Measurements from ENCODE around the gene GGA1.
"Not testable (repeated sequence)": the region's sequence is repeated elsewhere in the genome, so short reads cannot be mapped to it uniquely, and the experiment has no call there.

GGA1 gene

DNA sequence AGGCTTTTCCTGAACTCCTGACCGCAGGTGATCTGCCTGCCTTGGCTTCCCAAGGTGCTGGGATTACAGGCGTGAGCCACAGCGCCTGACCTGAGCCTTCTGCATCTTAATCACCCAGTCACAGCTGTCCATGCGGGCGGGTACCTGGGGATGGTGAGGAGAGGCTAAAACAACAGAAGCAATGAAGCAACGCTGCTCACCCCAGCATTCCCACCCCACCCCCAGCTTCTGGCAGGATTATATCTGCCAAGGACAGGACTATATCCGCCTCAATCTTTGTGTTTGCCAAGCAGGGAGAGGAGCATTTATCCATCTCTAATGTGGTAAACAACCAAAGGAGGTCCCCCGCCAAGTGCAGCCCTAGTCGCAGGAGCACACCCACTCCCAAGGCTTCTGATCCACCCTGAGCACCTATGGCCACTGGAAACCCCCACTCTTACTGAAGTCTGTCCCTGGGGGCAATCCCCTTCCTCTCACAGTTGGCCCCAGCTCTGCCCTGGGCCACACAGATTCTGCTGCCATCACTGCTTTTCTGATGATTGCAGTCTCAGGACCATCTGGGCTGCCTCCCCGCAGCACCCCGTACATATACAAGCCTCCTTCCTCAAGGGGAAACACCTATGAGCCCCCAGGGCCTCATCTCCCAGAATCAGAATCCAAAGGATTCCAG is 20.0 kb upstream of the GGA1 start:
- no peak overlapping the region for H3K4me3 ChIP-seq (replicated peaks in 1 of 2; ENCODE audit: low read depth in 2 of 2, low read length in 2 of 2)
- DNase-seq (ENCODE audit: low read depth in 2 of 2) = no peak

DNA sequence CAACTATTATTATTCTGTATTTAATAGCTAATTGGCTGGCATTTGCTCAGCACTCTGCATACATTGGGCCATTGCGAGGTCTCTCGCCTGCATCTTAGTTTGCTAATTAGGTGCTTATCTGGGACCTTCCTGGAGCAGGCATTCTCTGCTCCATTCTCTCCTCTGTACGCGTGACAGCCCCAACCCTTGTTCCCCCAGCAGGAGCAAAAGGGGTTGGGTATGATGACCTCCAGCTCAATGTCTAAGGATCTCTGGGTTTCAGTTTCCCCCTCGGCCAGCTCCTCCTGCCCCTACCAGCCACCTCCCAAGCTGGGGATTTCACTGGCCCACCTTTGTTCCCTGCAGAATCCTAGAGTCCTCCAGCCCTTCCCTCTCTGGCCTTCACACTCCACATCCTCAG is 19.0 kb upstream of the GGA1 start:
- no peak overlapping the region for H3K4me3 ChIP-seq (replicated peaks in 1 of 2; ENCODE audit: low read depth in 2 of 2, low read length in 2 of 2)
- TF ChIP-seq, protein P1, sequence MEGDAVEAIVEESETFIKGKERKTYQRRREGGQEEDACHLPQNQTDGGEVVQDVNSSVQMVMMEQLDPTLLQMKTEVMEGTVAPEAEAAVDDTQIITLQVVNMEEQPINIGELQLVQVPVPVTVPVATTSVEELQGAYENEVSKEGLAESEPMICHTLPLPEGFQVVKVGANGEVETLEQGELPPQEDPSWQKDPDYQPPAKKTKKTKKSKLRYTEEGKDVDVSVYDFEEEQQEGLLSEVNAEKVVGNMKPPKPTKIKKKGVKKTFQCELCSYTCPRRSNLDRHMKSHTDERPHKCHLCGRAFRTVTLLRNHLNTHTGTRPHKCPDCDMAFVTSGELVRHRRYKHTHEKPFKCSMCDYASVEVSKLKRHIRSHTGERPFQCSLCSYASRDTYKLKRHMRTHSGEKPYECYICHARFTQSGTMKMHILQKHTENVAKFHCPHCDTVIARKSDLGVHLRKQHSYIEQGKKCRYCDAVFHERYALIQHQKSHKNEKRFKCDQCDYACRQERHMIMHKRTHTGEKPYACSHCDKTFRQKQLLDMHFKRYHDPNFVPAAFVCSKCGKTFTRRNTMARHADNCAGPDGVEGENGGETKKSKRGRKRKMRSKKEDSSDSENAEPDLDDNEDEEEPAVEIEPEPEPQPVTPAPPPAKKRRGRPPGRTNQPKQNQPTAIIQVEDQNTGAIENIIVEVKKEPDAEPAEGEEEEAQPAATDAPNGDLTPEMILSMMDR (IDR thresholded peaks at IDR 0.05; ENCODE audit: low read depth, low read length) = no peak
- no peak for DNase-seq (ENCODE audit: low read depth in 2 of 2)

More for the DNA sequence above, 20.0 kb upstream of the GGA1 start:
- TF ChIP-seq, protein P1 (IDR thresholded peaks at IDR 0.05; ENCODE audit: low read depth, low read length) = no peak

DNA sequence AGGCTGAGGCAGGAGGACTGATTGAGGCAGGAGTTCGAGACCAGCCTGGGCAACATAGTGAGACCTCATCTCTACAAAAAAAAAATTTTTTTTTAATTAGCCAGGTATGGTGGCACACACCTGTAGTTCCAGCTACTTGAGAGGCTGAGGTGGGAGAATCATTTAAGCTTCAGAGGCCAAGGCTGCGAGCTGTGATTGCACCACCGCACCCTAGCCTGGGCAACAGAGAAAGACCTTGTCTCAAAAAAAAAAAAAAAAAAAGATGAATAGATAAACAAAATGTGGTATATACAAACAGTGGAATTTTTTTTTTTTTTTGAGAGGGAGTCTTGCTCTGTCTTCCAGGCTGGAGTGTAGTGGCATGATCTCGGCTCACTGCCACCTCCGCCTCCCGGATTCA is 17.6 kb upstream of the GGA1 start:
- not testable (repeated sequence) for DNase-seq (ENCODE audit: low read depth in 2 of 2); H3K4me3 ChIP-seq (replicated peaks in 1 of 2; ENCODE audit: low read depth in 2 of 2, low read length in 2 of 2)

DNA sequence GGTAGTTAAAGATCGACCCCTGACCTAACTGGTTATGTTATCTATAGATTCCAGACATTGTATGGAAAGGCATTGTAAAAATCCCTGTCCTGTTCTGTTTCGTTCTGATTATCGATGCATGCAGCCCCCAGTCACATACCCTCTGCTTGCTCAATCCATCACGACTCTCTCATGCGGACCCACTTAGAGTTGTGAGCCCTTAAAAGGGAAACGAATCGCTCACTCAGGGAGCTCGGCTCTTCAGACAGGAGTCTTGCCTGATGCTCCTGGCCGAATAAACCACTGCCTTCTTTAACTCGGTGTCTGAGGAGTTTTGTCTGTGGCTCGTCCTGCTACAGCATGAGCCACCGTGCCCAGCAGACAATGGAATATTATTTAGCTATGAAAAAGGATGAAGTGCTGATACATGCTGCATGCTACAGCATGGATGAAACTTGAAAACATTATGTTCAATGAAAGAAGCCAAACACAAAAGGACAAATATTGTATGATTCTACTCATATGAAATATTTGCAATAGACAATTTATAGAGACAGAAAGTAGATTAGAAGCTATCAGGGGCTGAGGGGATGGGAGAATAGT is 16.7 kb upstream of the GGA1 start:
- no peak for DNase-seq (ENCODE audit: low read depth in 2 of 2)
- TF ChIP-seq, protein P1 (IDR thresholded peaks at IDR 0.05; ENCODE audit: low read depth, low read length) = no peak
- peak overlapping the region in 1 of 2 donors; percentile 8 for H3K4me3 ChIP-seq (replicated peaks in 1 of 2; ENCODE audit: low read depth in 2 of 2, low read length in 2 of 2)

DNA sequence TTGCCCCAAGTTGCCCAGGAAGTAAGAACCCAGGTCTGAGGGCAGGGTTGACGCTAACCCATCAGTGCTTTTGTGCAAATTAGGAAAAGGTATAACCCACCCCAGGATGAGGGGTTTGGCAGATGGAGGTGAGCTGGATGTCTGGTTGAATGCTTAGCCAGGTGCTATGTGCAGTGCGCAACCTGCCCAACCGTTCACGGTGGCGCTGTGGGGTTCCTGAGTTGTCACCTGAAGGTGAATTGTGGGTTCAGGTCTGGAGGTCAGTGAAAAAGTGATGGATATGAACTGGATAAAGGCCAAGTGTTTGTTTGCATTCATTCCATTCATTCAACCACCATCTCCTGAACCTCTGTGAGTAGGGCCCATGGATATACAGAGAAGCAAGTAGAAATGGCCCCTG is 14.4 kb upstream of the GGA1 start:
- TF ChIP-seq, protein P1 (IDR thresholded peaks at IDR 0.05; ENCODE audit: low read depth, low read length) = no peak
- DNase-seq (ENCODE audit: low read depth in 2 of 2) = no peak
- H3K4me3 ChIP-seq (replicated peaks in 1 of 2; ENCODE audit: low read depth in 2 of 2, low read length in 2 of 2) = no peak overlapping the region

DNA sequence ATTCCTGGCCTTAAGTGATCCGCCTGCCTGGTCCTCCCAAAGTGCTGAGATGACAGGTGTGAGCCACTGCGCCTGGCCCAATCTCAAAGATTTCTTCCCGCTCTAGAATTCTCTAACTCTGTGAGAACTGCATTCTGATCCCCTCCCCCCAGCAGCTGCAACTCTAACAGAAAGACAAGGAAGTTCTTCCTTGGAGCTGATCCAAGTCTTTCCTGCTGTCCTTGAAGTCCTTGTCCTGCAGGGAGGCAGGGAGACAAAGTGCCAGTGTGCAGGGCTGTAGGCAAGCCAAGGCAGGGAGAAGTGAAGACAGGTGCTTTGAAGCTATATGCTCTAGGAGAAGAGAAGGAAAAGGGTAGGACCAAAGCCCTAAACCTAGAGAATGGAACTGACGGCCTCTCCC is 9.5 kb upstream of the GGA1 start:
- TF ChIP-seq, protein P1 (IDR thresholded peaks at IDR 0.05; ENCODE audit: low read depth, low read length) = no peak
- DNase-seq (ENCODE audit: low read depth in 2 of 2) = no peak
- H3K4me3 ChIP-seq (replicated peaks in 1 of 2; ENCODE audit: low read depth in 2 of 2, low read length in 2 of 2) = no peak overlapping the region

DNA sequence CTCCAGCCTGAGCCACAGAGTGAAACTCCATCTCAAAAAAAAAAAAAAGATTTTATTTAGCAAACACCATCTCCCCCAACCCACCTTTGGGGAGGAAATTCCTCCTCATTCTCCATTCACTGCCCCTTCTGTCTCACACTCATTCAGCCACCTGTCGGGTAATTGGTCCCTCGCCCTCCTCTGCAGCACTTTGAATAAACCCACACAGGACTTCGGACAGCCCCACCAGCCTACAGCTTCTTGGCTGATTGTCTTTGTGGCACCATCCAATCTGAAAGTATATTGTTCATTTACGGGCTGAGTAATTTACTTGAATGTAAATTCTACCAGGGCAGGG is 7.5 kb upstream of the GGA1 start:
- no peak for DNase-seq (ENCODE audit: low read depth in 2 of 2)
- TF ChIP-seq, protein P1 (IDR thresholded peaks at IDR 0.05; ENCODE audit: low read depth, low read length) = no peak
- H3K4me3 ChIP-seq (replicated peaks in 1 of 2; ENCODE audit: low read depth in 2 of 2, low read length in 2 of 2) = no peak overlapping the region
